GM18909 (cell line): ENCODE measurements around the gene RIPPLY2.
"Not testable (repeated sequence)": the region's sequence is repeated elsewhere in the genome, so short reads cannot be mapped to it uniquely, and the experiment has no call there.

Experiments
- ATAC-seq: cut with Tn5 transposase; IDR thresholded peaks from one replicate; pipeline ENCODE4 v1.9.1; 2021; ENCODE audit warnings: mild to moderate bottlenecking; ENCODE audit not compliant: unreplicated experiment, poor library complexity

RIPPLY2 gene, protein sequence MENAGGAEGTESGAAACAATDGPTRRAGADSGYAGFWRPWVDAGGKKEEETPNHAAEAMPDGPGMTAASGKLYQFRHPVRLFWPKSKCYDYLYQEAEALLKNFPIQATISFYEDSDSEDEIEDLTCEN

DNA sequence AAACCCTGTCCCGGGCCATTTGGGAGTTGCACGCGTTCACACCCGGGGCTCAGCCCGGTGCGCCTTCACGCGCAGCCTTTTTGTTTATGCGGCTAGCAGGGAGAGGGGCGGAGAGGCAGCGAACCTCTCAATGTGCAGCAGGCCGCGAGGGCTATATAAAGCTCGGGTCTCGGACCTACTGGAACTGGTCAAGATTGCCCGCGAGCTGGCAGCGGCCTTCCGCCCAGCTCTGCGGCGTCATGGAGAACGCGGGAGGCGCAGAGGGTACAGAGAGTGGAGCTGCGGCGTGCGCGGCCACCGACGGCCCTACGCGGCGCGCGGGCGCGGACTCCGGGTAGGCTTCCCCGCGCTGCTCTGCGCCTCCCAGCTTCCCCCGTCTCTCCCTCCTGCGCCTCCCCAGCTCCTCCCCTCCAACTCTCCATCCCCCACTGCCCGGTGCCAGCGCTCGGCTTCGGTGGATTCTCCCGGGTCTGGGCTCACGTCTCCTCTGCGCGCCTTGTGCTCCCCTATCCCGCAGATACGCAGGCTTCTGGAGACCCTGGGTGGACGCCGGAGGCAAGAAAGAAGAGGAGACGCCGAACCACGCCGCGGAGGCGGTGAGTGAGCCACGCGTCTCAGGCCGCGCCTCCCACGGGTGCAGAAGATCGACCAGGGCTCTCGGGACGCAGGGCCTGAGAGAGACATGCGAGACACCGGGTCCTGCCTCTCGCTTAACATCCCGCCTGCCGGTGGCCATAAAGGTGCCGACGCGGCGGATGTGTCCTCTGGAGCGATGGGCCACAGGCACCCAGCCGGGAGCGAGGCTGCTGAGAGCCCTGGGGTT, at the start of gene RIPPLY2:
Gene RIPPLY2 (plus strand): TSS at position 183 of the 823 bp plus-strand sequence. CDS start 57 bp downstream, at position 240.
- ATAC-seq, result peak; percentile 70

DNA sequence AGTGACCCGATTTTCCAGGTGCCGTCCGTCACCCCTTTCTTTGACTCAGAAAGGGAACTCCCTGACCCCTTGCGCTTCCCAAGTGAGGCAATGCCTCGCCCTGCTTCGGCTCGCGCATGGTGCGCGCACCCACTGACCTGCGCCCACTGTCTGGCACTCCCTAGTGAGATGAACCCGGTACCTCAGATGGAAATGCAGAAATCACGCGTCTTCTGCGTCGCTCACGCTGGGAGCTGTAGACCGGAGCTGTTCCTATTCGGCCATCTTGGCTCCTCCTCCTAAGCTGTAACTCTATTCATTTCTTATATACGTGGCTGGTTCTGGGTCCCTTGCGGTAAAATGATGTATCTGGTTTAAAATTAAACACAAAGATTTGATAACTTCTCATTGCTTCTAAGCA, 49.7 kb upstream of the RIPPLY2 start:
- not testable (repeated sequence) for ATAC-seq

DNA sequence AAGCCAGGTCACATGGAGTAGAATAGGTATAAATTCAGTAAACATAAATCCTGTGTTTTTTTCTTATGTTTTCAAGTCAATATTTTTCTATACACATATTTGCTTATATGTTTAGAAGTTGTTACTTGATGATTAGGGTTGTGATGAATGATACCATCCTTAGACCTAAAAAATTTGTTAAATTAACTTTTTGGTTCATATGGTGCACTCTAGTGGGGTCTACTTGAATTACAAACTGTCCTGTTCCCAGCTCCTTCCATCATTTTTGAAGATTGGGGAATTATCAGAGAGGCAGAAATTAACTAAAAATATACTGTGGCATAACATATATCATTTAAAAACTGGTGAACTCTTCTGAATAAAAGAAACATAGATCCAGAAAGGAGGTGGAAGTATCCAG, 48.3 kb upstream of the RIPPLY2 start:
- ATAC-seq, result no peak

DNA sequence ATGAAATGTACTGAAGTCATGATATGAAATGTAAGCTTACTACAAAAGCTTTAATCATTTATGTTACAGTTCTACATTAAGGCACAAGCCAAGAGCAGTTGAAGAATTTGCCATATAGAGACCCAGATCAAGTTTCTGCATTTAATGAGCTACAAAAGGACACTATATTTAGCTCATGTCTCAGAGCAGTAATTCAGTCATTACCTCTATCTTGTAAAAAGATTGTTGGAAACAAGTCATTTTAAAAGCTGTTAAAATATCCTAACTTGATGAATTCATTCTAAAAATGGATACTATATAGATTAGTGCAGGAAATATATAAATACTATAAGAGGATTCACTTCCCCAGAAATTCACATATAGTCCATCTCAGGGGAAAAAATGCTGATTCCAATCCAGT, 45.2 kb upstream of the RIPPLY2 start:
- ATAC-seq, result no peak

DNA sequence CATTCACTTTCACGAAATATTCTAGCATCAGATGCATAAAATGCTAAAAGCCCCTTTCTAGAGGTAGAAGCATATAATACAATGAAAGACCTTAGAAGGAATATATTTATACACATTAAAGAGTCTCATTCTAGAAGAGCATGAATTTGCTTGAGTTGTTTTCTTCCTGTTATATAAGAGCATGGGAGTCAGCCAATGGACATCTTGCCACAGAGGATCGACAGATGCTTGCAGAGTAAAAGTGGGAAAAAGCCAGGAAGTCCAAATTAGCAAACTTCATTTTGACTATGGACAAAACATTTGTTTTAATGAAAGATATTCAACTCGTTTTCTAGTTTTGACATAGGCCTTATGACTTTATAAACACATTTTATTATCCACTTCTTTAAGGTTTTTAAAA, 44.2 kb upstream of the RIPPLY2 start:
- ATAC-seq, result no peak

DNA sequence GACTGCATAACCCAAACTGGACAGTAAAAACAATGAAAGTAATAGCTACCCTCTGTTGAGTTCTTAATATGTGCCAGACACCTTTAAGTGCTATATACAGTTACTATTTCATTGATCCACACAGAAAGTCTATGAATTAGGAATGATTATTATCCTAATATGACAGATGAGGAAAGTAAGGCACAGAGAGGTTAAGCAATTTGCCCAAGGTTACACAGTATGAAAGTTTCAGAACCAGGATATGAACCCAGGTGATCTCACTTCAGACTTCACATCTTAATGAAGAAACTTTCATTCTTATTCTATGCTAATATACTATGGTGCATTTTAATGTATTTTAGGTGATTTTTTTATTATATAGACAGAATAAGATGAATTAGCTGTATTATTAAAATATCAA, 40.6 kb upstream of the RIPPLY2 start:
- ATAC-seq, result no peak

DNA sequence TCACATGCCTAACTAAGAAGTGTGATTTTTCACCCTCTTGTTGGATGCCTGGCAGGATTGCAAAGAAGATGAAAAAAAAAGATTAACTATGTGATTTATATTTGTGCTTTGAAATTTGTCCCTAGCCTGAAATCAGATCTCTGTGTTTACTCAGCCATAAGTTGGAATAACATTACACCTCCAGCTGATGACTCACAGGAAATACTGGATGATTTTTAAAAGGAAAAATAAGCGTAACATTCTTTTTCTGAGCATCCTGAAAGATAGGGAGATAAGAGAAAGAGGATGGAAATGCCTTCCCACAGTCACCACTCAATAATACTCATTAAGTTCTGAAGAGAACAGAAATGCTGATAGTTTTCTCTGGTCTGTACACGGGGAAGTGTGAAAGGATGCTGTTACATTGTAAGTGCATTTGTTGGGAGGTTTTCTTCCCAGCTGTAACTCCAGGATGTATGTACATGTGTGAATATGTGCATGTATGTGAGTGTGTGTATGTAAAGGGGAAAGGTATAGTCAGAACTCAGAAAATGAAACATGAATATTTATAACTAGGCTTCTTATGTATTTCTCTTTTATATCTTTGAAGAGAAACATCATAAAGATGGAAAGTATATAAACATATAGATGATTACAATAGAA, 37.4 kb upstream of the RIPPLY2 start:
- no peak for ATAC-seq

DNA sequence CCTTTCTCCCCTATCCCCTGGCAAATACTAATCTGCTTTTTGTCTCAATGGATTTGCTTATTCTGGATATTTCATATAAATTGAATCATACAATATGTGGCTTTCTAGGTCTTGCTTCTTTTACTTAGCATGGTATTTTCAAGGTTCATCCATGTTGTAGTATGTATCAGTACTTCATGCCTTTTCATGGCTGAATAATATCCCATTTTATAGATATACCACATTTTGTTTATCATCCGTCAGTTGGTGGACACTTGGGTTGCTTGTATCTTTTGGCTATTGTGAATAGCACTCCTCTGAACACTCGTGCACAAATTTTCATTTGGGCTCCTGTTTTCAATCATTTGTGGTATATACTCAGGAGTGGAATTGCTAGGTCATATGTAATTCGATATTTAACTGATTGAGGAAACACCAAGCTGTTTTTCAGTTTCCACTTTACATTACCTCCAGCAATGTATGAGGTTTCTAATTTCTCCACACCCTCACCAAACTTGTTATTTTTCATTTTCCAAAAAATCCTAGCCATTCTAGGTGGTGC, 30.5 kb upstream of the RIPPLY2 start:
- ATAC-seq, result no peak

DNA sequence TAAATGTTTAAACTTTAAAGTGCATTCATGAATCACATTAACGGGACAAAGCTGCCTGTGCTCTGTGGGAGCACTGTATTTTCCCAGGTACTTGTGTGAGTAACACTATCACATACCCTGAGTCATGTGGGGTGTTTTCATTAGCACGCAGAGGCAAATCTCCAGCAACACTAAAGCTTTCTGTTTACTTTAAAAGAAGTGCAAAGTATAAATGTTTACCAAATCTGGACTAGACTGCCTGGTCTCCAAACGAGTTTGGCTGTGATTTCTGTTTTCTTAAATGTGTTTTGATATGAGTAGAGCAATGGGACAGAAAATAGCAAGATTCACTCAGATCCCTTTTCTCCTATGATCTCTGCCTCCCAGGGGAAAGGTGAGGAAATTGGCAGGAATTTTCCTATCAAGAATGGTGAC, 28.8 kb upstream of the RIPPLY2 start:
- ATAC-seq, result no peak

DNA sequence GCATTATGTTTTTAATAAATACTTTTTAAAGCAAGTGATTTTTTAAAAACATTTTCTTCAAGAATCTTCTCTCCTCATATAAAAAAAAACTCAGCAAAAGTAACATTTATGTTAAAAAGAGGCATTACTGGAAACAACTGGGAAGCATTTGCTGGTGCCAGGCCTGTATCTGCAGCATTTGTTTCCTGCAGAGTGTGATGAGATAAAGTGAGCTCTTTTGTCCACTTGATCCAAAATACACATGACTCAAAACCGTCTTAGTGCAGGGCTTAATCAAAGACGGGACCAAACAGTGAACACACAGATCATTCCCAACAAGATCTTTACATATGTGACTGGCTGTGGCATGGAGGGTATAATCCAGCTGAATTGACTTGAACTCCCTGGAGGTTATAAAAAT, 28.3 kb upstream of the RIPPLY2 start:
- no peak for ATAC-seq

DNA sequence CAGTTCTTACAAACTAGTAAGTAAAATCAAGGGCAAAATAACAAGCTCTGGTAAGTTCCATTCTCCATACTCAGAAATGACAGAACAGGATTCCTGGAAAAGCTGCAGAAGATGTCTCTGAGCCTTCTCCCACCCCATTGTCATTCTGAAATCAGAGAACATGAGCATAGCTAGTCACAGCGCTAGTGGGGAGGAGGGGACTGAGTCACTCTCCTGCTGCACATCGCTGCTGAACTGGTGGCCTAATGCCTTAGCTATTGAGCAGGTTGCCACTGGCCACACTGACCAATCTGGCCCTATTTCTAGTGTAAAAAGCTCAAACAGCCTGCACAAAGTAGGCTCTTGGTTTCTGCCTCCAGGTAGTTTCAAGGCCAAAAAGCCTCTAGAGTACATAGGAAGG, 26.1 kb upstream of the RIPPLY2 start:
- no peak for ATAC-seq

DNA sequence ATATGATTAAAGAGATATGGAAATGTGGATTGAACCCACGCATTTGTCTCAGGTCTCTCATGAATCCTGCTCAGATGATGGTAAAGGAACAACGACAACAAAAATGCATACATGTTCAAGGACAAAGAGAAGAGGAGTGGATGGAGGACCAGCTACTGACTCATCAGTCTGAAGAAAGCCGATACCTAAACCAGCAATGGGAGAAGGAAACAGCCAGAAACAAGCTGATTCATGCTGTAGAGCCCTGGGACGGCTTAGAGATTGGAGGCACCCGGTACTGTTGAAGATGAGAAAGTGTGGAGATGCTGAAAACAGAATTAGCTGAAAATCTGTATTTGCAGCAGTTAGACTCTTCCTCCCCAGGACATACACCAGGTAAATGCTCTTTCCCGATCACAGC, 14.4 kb upstream of the RIPPLY2 start:
- no peak for ATAC-seq

DNA sequence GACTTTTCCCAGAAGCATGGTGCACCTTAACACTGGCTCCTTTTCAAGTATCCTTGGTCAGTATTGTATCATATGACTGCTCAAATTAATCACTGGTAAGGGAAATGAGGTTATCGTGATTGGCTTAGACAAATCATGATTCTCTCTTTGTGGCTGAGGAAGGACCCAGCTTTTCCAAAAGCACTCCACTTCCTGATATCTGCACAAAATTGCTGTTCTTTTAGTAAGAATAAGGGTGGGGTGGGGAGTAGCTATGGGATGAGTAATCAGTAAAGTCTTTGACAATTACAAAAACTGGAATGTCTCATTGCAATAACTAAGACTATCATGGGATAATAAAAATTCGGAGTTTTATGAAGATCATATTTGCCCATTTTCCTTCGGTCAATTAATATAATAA, 9.0 kb upstream of the RIPPLY2 start:
- no peak for ATAC-seq

DNA sequence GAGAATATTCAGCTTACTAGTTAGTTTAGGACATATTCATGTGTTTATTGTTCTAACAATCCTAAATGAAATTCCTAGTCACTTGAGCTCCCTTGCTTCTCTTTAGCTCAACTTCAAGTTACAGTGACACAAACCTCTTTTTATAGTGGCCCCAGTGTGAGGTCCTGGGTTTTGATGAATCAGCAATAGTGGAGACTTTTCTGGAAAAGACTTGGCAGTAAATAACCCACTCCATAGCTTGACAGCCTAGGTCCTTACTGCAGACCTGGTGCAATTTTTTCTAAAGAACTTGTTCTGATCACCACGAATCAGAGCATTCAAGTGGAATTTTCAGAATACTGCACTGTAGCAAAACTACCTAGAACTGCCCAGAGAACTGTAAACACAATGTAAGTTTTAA, 6.9 kb upstream of the RIPPLY2 start:
- ATAC-seq, result no peak

DNA sequence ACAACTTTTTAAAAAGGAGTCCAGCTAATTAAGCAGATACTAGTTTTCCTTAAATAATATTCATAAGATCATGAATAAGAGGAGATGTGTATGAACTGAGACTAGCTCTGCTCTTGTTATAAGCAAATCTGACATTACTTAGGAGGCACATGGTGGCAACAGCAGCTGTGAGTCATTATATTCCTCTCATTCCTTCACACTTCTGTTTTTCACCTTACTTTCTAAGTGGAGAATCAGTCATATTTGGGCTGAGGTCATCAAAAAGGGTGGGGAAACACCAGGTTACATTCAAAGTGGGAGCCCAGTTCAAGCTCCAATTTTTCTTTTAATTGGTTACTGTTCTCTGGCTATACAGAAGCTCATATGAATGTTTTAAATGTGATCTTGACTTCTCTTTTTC, 6.0 kb upstream of the RIPPLY2 start:
- peak; percentile 56 for ATAC-seq

DNA sequence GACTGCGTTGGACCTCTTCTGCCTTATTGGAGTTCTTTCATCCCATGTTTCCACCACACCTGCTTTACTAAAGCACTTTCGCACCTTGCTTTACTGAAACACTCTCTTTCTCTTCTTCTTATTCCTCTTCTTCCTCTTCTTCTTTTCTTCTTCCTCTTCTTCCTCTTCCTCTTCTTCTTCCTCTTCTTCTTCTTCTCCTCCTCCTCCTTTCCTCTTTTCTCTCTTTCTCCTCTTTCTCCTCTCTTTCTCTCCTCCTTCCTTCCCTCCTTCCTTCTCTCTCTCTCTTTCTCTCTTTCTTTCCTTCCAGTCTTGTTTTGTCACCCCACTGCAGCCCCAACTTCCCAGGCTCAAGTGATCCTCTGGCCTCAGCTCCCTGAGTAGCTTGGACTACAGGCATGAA, 4.0 kb upstream of the RIPPLY2 start:
- ATAC-seq, result no peak

DNA sequence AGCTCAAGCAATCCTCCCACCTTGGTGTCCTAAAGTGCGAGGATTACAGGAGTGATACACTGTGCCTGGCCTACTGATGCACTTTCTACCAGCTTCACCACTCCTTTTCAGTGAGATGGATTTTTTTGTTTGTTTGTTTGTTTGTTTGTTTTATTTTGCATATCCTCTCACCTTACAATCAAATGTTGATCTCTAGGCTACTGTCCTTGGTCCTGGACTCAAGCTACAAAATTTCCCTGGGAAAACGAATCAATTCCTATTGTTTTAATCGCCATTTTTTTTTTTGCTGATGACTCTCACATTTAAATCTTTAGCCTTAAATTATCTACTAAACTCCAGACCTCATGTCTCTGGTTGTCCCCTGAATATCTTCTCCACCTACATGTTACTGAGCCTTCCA, 3.5 kb upstream of the RIPPLY2 start:
- ATAC-seq, result no peak

DNA sequence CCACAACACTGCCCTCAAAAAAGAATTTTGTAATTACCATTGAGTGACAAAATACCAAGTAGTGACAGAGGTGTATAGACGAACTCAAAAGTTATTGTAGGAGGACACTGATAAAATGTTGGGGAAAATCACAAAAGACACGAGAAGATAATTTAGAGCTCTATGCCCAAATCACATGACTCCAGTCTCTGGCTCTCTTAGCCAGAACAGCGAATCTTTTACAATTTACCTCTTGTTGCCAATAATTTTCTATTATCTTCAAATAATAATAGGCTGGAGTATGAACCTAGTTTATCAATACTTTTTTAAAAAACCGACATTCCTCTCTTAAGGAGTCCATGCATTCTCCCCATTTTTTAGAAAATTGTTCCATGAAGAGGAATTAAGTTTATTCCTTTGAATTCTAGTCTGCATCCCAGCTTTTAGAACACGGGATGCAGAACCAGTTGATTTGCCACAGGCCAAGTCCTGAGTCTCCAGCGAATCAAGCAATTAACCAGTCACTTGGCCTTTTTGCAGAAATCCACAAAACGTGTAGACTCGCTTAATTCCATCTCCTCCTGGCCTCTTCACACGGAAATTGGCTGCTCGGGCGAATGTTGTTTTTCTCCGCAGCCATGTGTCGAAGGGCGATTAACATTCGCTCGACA, 507 bp upstream of the RIPPLY2 start:
- ATAC-seq, result no peak

DNA sequence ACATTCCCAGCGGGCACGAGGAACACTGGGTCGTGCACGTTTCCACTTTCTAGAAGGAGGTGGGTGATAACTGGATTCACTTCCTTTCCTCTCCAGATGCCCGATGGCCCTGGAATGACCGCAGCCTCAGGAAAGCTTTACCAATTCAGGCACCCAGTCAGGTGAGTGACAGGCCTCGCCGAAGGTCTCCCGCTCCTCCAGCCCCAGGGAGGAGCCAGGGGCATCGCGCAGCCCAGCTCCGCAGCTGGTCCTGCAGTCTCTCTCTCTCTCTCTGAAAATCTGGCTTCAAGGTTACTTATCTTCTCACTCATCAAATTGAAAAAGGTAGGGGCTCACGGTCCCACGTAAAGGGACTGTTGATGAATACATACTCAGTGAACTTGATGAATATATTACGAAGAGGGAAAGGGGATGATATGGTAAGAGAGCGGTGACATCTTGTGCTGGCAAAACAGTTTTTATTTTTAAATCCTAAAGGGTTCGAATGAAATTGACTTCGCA, 891 bp downstream of the RIPPLY2 start:
- ATAC-seq, result no peak

DNA sequence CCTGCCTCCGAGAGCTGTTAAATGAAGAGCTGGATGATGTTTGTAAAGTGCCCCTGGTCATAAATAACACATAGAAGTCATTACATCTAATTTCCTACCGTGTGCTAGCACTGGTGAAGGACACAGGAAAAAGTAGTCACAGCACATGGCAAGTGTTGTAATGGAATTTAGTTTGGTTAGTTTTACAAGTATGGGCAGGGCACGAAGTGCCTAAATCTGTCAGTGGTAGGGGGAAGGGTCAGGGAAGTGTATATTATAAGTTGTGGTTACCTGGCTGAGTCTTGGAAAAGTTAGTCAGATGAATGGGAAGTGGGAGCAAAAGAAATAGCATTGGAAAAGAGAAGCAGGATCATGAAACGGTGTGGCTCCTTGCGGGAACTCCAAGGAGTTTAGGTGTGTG, 1.6 kb downstream of the RIPPLY2 start:
- ATAC-seq, result no peak
